BE2C (cell line): ENCODE measurements around the gene PCA3.

ENCODE experiments used
- DNase-seq: peaks from one replicate; pipeline ENCODE4 v3.0.0-alpha.2; 2020
- H3K27me3 ChIP-seq: fragments of 250-450 bp; sonication (Bioruptor Pico); 2 replicates; pipeline ENCODE4 v1.5.1; 2020; ENCODE audit warnings: mild to moderate bottlenecking
- H3K36me3 ChIP-seq: fragments of 250-450 bp; sonication (Bioruptor Pico); 2 replicates; pipeline ENCODE4 v1.5.1; 2020; ENCODE audit warnings: mild to moderate bottlenecking
- H3K4me1 ChIP-seq: fragments of 250-450 bp; sonication (Bioruptor Pico); 2 replicates; pipeline ENCODE4 v1.5.1; 2020
- H3K4me3 ChIP-seq: 2 replicates; pipeline ENCODE4 v1.5.1; 2011; ENCODE audit warnings: low read depth, low read length
- H3K9me3 ChIP-seq: fragments of 250-450 bp; sonication (Bioruptor Pico); 2 replicates; pipeline ENCODE4 v1.5.1; 2020
- TF ChIP-seq, protein P1 (sequence below): IDR thresholded peaks from 2 replicates; pipeline ENCODE4 v1.5.1; 2012; ENCODE audit warnings: mild to moderate bottlenecking, low read depth, low read length

PCA3 gene

GRCh38 chr9:76759732-76760131 is 4.5 kb upstream of the PCA3 start:
- no peaks in the 10 kb centered on the region for H3K27me3 ChIP-seq
- no peaks in the 10 kb centered on the region for H3K9me3 ChIP-seq
- TF ChIP-seq, protein P1, sequence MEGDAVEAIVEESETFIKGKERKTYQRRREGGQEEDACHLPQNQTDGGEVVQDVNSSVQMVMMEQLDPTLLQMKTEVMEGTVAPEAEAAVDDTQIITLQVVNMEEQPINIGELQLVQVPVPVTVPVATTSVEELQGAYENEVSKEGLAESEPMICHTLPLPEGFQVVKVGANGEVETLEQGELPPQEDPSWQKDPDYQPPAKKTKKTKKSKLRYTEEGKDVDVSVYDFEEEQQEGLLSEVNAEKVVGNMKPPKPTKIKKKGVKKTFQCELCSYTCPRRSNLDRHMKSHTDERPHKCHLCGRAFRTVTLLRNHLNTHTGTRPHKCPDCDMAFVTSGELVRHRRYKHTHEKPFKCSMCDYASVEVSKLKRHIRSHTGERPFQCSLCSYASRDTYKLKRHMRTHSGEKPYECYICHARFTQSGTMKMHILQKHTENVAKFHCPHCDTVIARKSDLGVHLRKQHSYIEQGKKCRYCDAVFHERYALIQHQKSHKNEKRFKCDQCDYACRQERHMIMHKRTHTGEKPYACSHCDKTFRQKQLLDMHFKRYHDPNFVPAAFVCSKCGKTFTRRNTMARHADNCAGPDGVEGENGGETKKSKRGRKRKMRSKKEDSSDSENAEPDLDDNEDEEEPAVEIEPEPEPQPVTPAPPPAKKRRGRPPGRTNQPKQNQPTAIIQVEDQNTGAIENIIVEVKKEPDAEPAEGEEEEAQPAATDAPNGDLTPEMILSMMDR = no peak
- peaks cover 15% of the 10 kb centered on the region for H3K4me1 ChIP-seq
- no peak overlapping the region for H3K4me3 ChIP-seq
- no peaks in the 10 kb centered on the region; the same call in 1 of the 2 replicates for H3K36me3 ChIP-seq
- DNase-seq = no peak

DNA sequence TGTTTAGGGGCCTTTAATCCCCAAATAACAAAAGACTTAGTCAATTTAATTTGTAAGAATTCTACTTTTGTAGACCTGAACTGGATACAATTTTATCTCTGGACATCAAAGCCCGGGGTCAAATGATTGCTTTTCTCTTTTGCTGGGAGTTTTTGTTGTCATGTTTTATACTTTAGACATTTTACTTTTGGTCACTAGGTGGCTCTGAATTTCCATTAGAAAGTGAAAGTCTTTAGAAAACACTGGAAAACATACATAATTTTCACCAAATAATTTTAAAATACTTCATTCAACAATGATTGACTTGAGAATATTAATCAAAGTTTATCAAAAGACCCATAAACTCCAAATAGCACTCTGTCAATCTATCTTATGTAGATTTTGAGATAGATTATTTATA is 2.8 kb upstream of the PCA3 start:
- DNase-seq = no peak
- no peaks in the 10 kb centered on the region; the same call in 1 of the 2 replicates for H3K36me3 ChIP-seq
- H3K4me1 ChIP-seq = peaks cover 10% of the 10 kb centered on the region
- H3K9me3 ChIP-seq = no peaks in the 10 kb centered on the region
- H3K27me3 ChIP-seq = no peaks in the 10 kb centered on the region
- TF ChIP-seq, protein P1 = peak; percentile 42
- H3K4me3 ChIP-seq = no peak overlapping the region

- TF ChIP-seq, protein P1 = no peak
- H3K4me3 ChIP-seq = no peak overlapping the region
- H3K27me3 ChIP-seq = no peaks in the 10 kb centered on the region
- H3K36me3 ChIP-seq = peaks cover 4% of the 10 kb centered on the region
- no peaks in the 10 kb centered on the region for H3K9me3 ChIP-seq
- DNase-seq = no peak
- no peaks in the 10 kb centered on the region; the same call in 1 of the 2 replicates for H3K4me1 ChIP-seq
Measured at GRCh38 chr9:76766126-76766525, 1.9 kb downstream of the PCA3 start.

GRCh38 chr9:76772686-76773445 is 8.6 kb downstream of the PCA3 start:
- H3K9me3 ChIP-seq = no peaks in the 10 kb centered on the region
- H3K4me3 ChIP-seq = no peak overlapping the region
- TF ChIP-seq, protein P1 = no peak
- H3K36me3 ChIP-seq = peaks cover 4% of the 10 kb centered on the region; the same call in 1 of the 2 replicates
- H3K27me3 ChIP-seq = no peaks in the 10 kb centered on the region
- DNase-seq = no peak
- H3K4me1 ChIP-seq = no peaks in the 10 kb centered on the region

GRCh38 chr9:76784881-76785280 is 20.6 kb downstream of the PCA3 start:
- Histone ChIP-seq H3K4me3 (no peak overlapping the region), H3K4me1 (peaks cover 9% of the 10 kb centered on the region), H3K27me3 (no peaks in the 10 kb centered on the region), H3K36me3 (no peaks in the 10 kb centered on the region; the same call in 1 of the 2 replicates), H3K9me3 (no peaks in the 10 kb centered on the region)
- TF ChIP-seq, protein P1 = no peak
- DNase-seq = no peak

DNA sequence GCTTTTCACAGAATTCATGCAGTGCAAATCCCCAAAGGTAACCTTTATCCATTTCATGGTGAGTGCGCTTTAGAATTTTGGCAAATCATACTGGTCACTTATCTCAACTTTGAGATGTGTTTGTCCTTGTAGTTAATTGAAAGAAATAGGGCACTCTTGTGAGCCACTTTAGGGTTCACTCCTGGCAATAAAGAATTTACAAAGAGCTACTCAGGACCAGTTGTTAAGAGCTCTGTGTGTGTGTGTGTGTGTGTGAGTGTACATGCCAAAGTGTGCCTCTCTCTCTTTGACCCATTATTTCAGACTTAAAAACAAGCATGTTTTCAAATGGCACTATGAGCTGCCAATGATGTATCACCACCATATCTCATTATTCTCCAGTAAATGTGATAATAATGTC is 21.3 kb downstream of the PCA3 start:
- Histone ChIP-seq H3K9me3 (no peaks in the 10 kb centered on the region), H3K27me3 (no peaks in the 10 kb centered on the region), H3K36me3 (no peaks in the 10 kb centered on the region; the same call in 1 of the 2 replicates), H3K4me1 (peaks cover 16% of the 10 kb centered on the region), H3K4me3 (no peak overlapping the region)
- DNase-seq = no peak
- TF ChIP-seq, protein P1 = no peak
